NOMO-1 (cell line): ENCODE data around the gene FHIP1B.
"Not testable (repeated sequence)": the region's sequence is repeated elsewhere in the genome, so short reads cannot be mapped to it uniquely, and the experiment has no call there.

Experiments used
- DNase-seq, 2 experiments: peaks; one replicate each; lab custom pipeline; 2025; ENCODE audit not compliant: unreplicated experiment in 2 of 2; lab: John Stamatoyannopoulos, UW

The FHIP1B gene

DNA sequence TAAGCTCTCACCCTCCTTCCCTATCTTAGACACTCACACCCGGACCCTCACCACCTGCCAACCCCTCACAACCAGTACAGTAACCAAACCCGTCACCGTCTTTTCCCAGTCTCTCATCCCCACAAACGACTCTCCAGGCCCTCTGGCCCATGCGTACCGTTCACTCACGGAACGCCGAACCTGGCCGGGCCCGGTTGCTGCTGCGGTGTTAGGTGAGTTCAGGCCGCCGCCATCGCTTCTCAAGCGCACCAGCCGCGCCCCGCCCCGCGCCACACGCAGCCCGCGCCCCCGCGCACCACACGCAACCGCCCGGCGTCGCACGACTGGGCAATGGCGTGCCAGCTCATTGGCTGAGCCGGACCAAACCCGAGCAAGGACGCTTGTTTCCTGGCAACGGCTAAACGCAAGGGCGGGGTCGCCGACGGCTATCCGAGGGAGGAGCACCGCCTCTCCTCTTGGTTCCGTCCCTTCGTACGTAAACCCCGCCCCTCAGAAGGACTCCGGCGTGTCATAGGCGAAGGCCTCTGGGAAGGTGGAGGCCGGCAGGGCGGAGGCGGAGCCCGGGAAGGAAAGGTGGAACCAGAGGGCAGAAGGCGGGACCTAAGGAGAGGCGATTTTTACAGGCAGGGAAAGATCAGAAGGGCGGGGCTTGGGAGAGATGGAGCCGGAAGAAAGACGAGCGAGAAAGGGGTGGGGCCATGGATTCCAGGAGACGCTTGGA lies at the start of gene FHIP1B:
FHIP1B (minus strand) TSS at position 250 of the 721 bp plus-strand sequence. CDS start 10,120 bp downstream, outside the sequence.
- DNase-seq, result peak; percentile 100

DNA sequence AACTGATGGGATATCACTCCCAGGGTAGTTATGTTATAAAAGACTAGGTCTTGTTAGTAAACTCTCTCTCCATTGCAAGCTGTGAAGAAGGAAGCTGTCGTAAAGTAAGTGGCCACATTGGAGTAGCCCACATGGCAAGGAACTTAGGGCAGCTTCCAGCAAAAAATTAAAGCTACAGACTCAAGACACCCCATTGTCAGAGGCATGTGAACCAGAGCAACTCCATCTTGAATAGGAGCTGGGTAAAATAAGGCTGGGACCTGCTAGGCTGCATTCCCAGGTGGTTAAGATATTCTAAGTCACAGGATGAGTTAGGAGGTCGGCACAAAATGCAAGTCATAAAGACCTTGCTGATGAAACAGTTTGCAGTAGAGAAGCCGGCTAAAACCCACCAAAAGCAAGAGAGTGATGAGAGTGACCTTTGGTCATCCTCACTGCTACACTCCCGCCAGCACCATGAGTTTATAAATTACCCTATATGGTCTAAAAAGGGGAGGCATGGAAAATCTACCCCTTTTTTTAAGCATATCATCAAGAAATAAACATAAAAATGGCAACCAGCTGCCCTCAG lies 49.1 kb upstream of the FHIP1B start:
- DNase-seq, result no peak

DNA sequence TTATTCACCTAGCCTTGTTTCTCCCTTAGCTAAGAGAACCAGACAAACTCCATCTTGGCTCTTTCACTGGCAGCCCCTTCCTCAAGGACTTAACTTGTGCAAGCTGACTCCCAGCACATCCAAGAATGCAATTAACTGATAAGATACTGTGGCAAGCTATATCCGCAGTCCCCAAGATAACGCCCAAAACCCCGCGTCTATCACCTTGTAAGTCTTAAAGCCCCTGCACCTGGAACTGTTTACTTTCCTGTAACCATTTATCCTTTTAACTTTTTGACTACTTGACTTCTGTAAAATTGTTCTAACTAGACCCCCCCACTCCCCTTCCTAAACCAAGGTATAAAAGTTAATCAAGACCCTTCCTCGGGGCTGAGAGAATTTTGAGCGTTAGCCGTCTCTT lies 46.4 kb upstream of the FHIP1B start:
- not testable (repeated sequence) for DNase-seq

DNA sequence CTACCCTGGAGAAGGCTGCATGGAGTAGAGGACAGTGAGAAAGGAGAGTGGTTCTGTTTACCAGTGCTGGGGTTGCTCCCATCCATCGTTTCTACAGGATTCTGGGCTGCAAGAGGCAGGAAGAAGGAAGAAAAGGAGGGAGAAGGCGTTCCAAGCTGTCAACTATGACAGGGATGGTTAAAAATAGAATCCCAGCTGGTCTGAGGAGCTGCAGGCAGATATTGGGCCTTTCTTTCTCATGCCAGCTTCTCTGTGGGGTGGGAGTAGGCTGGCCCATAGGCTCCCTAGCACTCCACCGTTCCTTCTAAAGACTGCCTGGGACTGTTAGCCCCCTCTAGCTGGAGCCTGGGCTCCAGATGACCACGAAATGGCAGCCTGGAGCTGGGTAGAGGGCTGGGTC lies 38.8 kb upstream of the FHIP1B start:
- DNase-seq, result no peak

DNA sequence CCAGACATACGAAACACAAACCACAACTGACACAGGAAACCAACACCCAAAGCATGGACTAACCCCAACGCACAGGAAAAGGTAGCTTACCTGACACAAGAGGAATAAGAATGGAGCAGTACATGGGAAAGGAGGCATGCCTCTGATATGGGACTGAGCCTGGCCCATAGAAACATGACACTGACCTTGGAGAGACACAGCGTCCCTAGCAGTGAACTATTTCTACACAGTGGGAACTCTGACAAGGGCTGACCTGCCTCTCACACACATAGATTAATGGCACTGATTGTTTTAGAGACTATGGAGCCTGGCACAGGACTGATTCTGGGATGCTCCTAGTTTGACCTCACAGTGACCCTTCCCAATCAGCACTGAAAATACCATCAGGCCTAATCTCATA lies 37.2 kb upstream of the FHIP1B start:
- no peak for DNase-seq

DNA sequence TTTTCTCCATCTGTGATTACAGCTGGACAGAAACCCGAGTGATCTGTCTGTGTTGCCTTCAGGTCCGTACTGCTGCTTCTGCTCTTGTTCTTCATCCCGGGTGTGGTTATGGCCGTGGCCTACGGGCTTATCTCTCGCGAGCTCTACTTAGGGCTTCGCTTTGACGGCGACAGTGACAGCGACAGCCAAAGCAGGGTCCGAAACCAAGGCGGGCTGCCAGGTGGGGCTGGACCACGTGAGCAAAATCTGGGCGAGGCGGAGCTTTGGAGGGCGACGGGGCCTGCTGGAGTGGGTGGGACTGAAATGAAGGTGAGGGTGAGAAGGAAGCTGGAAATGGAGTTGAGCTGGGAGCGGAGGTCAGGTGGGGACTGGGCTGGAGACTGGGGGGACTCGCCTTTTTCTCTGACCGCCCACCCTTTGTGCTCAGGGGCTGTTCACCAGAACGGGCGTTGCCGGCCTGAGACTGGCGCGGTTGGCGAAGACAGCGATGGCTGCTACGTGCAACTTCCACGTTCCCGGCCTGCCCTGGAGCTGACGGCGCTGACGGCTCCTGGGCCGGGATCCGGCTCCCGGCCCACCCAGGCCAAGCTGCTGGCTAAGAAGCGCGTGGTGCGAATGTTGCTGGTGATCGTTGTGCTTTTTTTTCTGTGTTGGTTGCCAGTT lies 36.3 kb upstream of the FHIP1B start:
- DNase-seq, result no peak

DNA sequence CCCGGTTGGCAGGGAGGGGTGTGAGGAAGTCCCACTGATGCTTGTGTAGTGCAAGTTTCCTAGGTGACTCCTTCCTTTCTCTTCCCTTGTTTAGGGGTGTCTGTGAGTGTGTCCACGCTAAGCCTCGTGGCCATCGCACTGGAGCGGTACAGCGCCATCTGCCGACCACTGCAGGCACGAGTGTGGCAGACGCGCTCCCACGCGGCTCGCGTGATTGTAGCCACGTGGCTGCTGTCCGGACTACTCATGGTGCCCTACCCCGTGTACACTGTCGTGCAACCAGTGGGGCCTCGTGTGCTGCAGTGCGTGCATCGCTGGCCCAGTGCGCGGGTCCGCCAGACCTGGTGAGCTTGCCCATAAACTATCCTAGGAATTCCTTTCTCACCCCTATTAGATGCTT lies 35.6 kb upstream of the FHIP1B start:
- no peak for DNase-seq

DNA sequence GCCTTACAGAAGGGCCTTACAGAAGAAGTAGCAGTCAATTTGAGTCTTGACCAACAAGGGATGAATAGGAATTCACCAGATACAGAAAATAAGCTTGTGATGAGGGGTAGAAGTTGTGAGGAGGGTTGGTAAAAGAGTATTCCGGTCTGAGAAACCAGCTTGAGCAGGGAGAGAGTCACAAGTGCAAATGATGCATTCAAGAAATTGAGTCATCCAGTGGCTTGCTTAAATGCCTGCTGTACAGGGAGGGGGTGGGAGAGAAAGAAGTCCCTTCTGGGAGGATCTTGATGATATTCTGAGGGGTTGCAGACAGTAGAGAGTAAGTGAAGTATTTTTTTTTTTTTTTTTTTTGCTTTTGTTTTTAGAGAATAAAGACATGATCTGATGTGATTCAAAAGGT lies 34.4 kb upstream of the FHIP1B start:
- no peak for DNase-seq

DNA sequence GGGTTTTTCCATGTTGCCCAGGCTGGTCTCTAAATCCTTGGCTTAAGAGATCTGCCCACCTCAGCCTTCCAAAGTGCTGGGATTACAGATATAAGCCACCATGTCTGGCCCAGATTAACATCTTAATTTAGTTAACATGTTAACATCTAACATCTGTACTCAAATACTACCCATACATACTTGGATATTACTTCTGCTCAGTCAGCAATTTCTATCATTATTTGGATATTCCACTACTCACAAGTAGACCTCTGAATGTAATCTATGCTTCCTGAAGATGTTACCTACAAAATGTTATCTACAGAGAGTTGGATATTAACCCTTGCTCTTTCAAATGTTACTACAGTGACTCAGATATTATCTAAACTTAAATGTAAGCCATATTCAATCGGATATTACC lies 29.2 kb upstream of the FHIP1B start:
- no peak for DNase-seq

DNA sequence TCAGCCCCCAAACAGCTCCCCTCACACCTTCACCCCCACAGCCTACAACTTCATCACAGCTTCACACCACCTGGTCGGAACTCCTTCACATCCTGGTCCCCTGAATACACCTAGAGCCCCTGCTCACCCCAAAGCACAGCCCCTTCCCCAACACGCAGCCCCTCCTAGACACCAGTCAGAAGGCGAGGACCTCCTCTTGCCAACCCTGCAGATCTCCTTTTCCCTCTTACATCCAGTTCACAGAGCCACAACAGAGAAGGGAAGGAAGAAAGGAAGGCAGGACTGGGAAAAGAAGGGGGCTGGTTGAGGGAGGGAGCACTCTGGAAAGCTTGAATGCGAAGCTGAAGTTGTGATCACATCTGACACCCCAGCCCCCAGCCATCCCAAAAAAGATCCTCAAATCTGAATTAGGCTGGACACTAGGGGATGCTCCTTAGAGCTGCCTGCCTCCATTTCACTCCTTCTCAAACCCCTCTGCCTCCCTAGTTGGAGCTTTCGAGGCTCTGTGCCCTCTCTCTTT lies 25.8 kb upstream of the FHIP1B start:
- DNase-seq, result no peak

DNA sequence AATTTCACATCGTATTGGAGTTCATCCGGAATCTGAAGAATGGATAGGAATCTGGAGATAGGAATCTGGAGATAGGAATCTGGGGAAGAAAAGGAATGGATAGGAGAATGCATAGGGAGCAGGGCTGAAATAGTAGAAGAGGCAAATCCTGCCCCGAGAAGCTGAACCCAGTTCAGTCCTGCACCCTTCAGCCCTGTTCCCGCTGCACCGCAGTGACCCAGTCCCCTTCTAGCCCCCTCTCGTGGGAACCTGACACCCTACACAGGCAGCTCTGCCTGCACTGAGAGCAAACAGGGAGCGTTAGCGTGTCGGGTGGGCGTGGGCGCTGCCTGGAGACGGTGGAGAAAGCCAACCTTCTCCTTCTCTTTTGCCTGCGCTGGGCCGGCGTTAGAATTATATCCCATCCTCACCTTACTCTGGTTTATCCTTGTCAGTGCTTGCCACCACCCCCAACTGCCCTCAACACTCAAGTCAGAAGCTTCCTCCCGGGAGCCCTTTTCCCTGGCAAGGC lies 24.2 kb upstream of the FHIP1B start:
- no peak for DNase-seq

DNA sequence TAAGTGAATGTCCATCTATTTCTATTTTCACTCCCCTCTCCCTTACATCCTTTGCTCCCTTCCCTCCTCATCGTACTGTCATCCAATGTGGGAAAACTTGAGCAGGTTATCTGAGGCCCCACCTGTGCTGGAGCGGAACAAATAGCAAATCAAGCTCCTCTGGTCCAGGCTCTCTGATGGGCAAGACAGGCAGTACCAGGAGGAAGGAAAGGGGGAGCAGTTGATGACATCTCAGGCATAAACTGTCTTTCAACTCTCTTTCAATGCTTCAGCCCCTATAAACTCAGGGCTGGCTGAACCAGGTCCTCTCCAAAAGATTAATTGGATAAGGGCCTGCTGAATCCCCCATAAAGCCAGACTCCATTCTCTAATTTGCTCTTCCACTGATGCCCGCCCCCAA lies 23.7 kb upstream of the FHIP1B start:
- DNase-seq, result no peak

DNA sequence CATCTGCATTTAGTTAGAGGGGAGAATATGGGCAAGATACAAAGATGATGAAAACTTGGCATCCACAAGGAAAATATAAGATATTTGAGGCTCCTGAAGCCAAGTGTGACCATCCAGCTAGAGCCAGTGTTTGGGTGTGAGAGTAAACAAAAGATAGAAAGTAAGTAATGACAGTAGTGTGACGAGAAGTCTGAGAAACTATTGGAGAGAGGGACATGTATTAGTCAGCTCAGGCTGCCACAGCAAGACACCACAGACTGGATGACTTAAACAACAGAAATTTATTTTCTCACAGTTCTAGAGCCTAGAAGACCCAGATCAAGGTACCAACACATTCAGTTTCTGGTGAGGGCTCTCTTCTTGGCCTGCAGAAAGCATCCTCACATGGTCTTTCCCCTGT lies 18.8 kb upstream of the FHIP1B start:
- no peak for DNase-seq

DNA sequence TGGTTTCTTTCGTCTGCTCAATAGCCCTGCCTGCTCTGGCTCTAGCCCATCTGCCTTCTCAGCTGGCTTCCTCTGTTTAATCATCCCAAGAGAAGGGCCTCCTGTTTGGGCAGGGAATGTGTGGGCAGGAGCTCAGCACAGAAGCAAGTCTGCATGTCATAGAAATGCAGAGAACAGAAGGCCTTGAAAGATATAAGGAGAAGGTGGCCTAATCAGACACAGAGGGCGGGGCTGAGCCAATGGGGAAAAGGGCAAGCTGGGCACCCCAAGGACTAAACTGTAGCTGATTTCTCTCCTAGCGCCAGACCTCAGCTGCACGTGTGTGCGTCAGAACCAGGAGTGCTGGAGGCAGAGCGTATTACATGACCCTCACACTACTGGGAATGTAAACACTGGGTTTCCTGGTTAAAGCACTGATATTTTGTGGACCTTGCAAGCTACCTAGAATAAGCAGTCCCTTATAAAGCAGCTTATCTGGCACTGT lies 17.6 kb upstream of the FHIP1B start:
- DNase-seq, result no peak

DNA sequence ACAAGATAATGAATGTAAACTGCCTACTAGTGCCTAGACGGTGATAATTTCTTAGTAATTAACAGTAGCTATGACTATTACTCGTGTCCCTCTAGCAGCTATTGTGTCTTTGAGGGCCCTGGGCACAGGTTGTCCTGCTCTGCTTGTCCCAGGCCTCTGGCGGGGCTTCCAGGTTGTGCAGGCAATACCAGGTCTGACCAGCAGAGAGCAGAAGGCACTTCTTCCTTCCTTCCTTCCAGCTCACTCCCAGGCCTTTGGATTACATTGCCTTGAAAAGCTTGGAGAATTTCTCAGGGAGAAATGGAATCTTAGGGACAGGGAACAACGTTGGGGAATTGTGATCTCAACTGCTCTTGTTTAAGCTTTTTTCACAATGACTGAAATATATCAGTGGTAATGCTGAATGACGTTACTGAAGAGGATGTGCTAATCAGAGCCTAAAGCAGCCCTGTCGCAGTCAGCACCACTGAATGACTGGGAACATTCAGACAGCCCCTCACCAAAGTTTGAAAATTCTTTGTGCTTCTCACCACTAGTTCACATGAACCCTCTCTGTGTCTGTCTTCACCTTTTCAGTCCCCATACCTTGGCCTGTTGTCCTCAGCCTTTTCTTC lies 16.8 kb upstream of the FHIP1B start:
- peak in 1 of 2 experiments; percentile 13 for DNase-seq

DNA sequence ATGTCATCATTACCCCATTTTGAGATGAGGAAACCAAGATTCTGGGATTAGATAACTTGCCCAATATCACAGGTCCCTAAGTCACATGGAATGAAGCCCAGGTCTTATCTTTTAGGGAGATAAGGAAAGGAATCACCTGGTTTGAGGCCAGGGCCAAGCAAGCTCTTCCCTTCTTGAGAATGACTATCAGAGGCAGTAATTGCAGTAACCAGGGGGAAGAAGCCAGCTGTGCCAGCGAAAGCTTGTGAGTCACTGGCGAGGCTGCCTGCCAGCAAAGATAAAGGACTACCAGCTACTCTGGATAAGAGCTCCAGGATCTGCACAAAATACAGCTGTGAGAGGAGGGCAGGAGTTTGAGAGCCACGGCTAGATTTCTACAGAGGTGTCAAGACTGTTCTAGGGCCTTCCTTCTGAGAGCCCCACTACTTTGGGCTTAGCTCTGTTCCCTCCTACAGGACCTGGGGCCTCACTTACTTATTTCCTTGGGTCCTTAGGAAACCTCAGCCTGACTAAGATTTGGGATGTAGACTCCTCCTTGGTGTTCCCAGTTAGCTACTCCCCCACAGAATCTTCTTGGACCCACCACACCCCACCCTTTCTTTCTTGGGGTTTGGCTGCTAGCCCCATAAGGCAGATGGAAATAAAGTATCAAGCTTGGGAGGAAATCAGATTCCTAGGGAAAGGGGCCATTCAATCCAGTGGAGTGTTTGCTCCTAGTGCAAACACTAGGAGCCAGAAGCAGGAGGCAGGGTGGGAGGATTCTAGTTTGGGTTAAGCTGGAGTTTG lies 15.5 kb upstream of the FHIP1B start:
- DNase-seq, result no peak

DNA sequence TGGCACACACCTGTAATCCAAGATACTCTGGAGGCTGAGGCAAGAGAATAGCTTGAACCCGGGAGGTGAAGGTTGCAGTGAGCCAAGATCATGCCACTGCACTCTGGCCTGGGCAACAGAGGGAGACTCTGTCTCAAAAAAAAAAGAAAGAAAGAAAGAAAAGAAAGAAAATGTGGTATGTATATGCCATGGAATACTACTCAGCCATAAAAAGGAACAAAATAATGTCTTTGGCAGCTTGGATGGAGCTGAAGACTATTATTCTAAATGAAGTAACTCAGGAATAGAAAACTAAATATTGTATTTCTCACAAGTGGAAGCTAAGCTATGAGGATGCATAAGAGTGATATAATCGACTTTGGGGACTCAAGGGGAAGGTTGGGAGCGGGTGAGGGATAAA lies 14.5 kb upstream of the FHIP1B start:
- DNase-seq, result not testable (repeated sequence)

DNA sequence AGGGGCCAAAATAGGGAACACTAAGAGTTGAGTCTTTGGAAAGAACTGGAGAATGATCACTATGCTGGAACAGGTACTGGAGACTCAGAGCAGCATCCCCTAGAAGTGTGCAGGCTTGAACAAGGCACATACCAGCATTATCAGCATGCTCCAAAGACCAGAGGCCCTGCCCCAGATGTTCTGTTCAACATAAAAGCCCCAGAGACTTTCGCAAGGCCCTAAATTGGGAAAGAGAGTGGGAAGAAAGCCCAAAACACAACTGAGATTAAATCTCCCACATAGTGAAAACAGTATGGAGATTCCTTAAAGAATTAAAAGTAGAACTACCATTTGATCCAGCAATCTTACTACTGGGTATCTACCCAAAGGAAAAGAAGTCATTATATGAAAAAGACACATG lies 13.8 kb upstream of the FHIP1B start:
- DNase-seq, result no peak

DNA sequence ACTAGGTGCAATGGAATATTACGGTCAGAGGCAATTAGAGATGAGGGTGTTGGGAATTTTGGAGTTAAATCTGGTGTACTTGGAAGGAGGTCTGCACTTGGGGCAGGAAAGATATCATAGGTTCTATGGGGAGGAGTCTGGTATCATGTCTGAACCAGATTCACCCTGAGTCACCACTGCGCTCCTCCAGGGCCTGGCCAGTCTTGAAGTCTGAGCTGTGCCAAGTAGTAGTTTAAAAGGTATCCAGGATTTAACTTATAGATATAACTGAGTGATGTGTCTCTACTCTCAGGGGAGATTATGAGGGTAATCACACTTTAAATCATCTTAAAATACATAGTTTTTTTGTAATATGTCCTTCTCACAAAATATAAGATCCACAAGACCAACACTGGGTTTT lies 11.1 kb upstream of the FHIP1B start:
- no peak for DNase-seq

DNA sequence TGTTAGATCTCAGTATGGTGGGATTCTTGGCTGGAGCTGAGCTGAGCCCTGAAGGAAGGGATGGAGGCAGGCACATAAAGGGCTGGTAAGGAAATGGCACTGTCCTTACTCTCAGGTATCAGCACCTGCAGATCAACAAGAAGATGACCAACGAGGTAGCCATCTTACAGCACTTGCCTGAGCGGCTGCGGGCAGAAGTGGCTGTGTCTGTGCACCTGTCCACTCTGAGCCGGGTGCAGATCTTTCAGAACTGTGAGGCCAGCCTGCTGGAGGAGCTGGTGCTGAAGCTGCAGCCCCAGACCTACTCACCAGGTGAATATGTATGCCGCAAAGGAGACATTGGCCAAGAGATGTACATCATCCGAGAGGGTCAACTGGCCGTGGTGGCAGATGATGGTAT lies 6.9 kb upstream of the FHIP1B start:
- DNase-seq, result no peak
